A549 (cell line): Measurements from ENCODE around the gene CCDC57. TPM values are rescaled to one million over a fixed set of nuclear protein-coding genes. Genes with fewer than 3 reads are reported as not detected.

Source experiments
- ATAC-seq, 2 experiments: fragments of 200-7000 bp in 1 of 2; fragments of >200 bp in 1 of 2; cut with Nextera tagmentation in 1 of 2; cut with Tn5 transposase in 1 of 2; 3 replicates each; pipeline versions ENCODE4 v1.8.0 to v1.9.1; 2018 to 2020; ENCODE audit warnings: mild to moderate bottlenecking in 1 of 2, moderate library complexity in 1 of 2
- CTCF ChIA-PET: fragments of 300-600 bp; sonication (Branson Sonifier 250); formaldehyde crosslinking; extraction: SDS; loops from one replicate; lab custom pipeline; 2021; ENCODE audit warnings: antibody characterized with exemption, inconsistent platforms; lab: Yijun Ruan, JAX
- POLR2A ChIA-PET: fragments of 350-600 bp; formaldehyde crosslinking; extraction: SDS; loops from one replicate; lab custom pipeline; 2021; ENCODE audit warnings: antibody characterized with exemption, inconsistent platforms; lab: Yijun Ruan, JAX
- DNase-seq, 2 experiments: peaks; one replicate each; pipeline versions ENCODE4 v3.0.0 to v3.0.0-alpha.2; 2011 to 2016; ENCODE audit warnings: low read depth in 1 of 2, low spot score in 1 of 2
- FAIRE-seq: peaks from 2 replicates; lab custom pipeline; 2011; peaks lifted over from hg19 to GRCh38; lab: Jason Lieb, UNC
- H3K27ac ChIP-seq, 2 experiments: fragments of >200 bp; sonication (Bioruptor Twin); formaldehyde crosslinking; 3 replicates each; pipeline ENCODE4 v1.5.1; 2016 to 2017
- H3K4me1 ChIP-seq: fragments of >200 bp; sonication (Bioruptor Twin); formaldehyde crosslinking; 3 replicates; pipeline ENCODE4 v1.6.1; 2016
- H3K4me2 ChIP-seq: fragments of >200 bp; sonication (Bioruptor Twin); formaldehyde crosslinking; 3 replicates; pipeline ENCODE4 v1.6.1; 2016
- H3K4me3 ChIP-seq: fragments of >200 bp; sonication (Bioruptor Twin); formaldehyde crosslinking; 3 replicates; pipeline ENCODE4 v1.5.1; 2016
- H3K9me3 ChIP-seq: fragments of >200 bp; sonication (Bioruptor Twin); formaldehyde crosslinking; 3 replicates; pipeline ENCODE4 v1.6.1; 2016
- ATOH8 ChIP-seq: fragments of 250-450 bp; sonication (Bioruptor Pico); IDR thresholded peaks from 2 replicates; pipeline ENCODE4 v1.5.0; 2020; ENCODE audit warnings: low read depth, mild to moderate bottlenecking, moderate library complexity
- CBX2 ChIP-seq: fragments of 200-600 bp; sonication (generic); IDR thresholded peaks from 2 replicates; pipeline ENCODE4 v1.6.1; 2016; ENCODE audit warnings: low read depth, mild to moderate bottlenecking, borderline replicate concordance
- CEBPB ChIP-seq, 2 experiments: fragments of >200 bp in 1 of 2; sonication (Bioruptor Twin) in 1 of 2; formaldehyde crosslinking in 1 of 2; IDR thresholded peaks; 2 replicates each; pipeline ENCODE4 v1.6.1; 2012 to 2016
- CHD2 ChIP-seq: fragments of 150-350 bp; IDR thresholded peaks from 2 replicates; pipeline ENCODE4 v1.6.1; 2014; ENCODE audit warnings: low read length; ENCODE audit not compliant: partially characterized antibody
- CHD4 ChIP-seq: fragments of 200-600 bp; sonication (generic); IDR thresholded peaks from 2 replicates; pipeline ENCODE4 v1.6.1; 2016; ENCODE audit warnings: antibody characterized with exemption, mild to moderate bottlenecking, borderline replicate concordance
- CTCF ChIP-seq: fragments of >200 bp; sonication (Bioruptor Twin); formaldehyde crosslinking; IDR thresholded peaks from 3 replicates; pipeline ENCODE4 v1.5.1; 2016
- EHMT2 ChIP-seq: fragments of 200-600 bp; sonication (generic); IDR thresholded peaks from 2 replicates; pipeline ENCODE4 v1.6.1; 2016; ENCODE audit warnings: antibody characterized with exemption, low read depth, mild to moderate bottlenecking, moderate library complexity
- EP300 ChIP-seq, 2 experiments: fragments of >200 bp; sonication (Bioruptor Twin); formaldehyde crosslinking; IDR thresholded peaks; 2 replicates in 1 of 2; 3 replicates in 1 of 2; pipeline ENCODE4 v1.6.1; 2016 to 2017
- FOSB ChIP-seq: fragments of 250-450 bp; sonication (Bioruptor Pico); IDR thresholded peaks from 2 replicates; pipeline ENCODE4 v1.5.0; 2020; ENCODE audit warnings: mild to moderate bottlenecking, moderate library complexity
- GATA3 ChIP-seq: IDR thresholded peaks from 2 replicates; pipeline ENCODE4 v1.6.1; 2012; ENCODE audit warnings: borderline replicate concordance
- HEYL ChIP-seq: fragments of 250-450 bp; sonication (Bioruptor Pico); IDR thresholded peaks from 2 replicates; pipeline ENCODE4 v1.8.0; 2021; ENCODE audit warnings: mild to moderate bottlenecking, moderate library complexity
- KDM1A ChIP-seq: fragments of 200-600 bp; sonication (generic); IDR thresholded peaks from 2 replicates; pipeline ENCODE4 v1.6.1; 2016; ENCODE audit warnings: low read depth, mild to moderate bottlenecking
- MAX ChIP-seq: IDR thresholded peaks from 2 replicates; pipeline ENCODE4 v1.6.1; 2012
- MAZ ChIP-seq: fragments of 150-350 bp; IDR thresholded peaks from 2 replicates; pipeline ENCODE4 v1.6.1; 2014; ENCODE audit warnings: antibody characterized with exemption, low read depth, low read length, borderline replicate concordance
- MYC ChIP-seq: IDR thresholded peaks from 2 replicates; pipeline ENCODE4 v1.6.1; 2012; ENCODE audit warnings: mild to moderate bottlenecking, inconsistent platforms, low read length, improper control_type of control experiment, borderline replicate concordance
- RAD21 ChIP-seq, 2 experiments: fragments of >200 bp in 1 of 2; sonication (Bioruptor Twin) in 1 of 2; formaldehyde crosslinking in 1 of 2; IDR thresholded peaks in 1 of 2; conservative IDR thresholded peaks in 1 of 2; 2 replicates in 1 of 2; 3 replicates in 1 of 2; pipeline ENCODE4 v1.6.1; 2012 to 2018; ENCODE audit warnings: inconsistent platforms in 1 of 2
- RARB ChIP-seq: fragments of 250-450 bp; sonication (Bioruptor Pico); IDR thresholded peaks from 2 replicates; pipeline ENCODE4 v1.8.0; 2021; ENCODE audit warnings: mild to moderate bottlenecking, moderate library complexity
- REST ChIP-seq: fragments of 200-600 bp; sonication (generic); IDR thresholded peaks from 2 replicates; pipeline ENCODE4 v1.6.1; 2016; ENCODE audit warnings: antibody characterized with exemption, mild to moderate bottlenecking, moderate library complexity
- RFX5 ChIP-seq: fragments of 450-650 bp; IDR thresholded peaks from 2 replicates; pipeline ENCODE4 v1.7.1; 2014; ENCODE audit warnings: antibody characterized with exemption, mild to moderate bottlenecking, moderate library complexity
- TFCP2L1 ChIP-seq: fragments of 250-450 bp; sonication (Bioruptor Pico); IDR thresholded peaks from 2 replicates; pipeline ENCODE4 v1.5.0; 2021; ENCODE audit warnings: mild to moderate bottlenecking
- WGBS: methylation state at CpG from one replicate; pipeline ENCODE4 v1.1.6; 2017; ENCODE audit errors: missing lambda C conversion rate; 5-methylcytosine and 5-hydroxymethylcytosine counted together
- polyA plus RNA-seq, 4 experiments: library from polyadenylated mRNA; depleted of rRNA in 3 of 4; stranded (reverse); fragments of >200 nt; fragmentation: RNase III in 1 of 4; extraction: RNeasy Plus Mini Kit Qiagen cat#74134 plus additional on column Dnase treatment in 1 of 4; gene quantifications; 2 replicates in 3 of 4; 3 replicates in 1 of 4; pipeline ENCODE4 v1.2.3, GENCODE V29; 2011 to 2017

The CCDC57 gene
- polyA plus RNA-seq, 2 of the 4 experiments (the other 2 are of a cell fraction): 18.2 to 18.5 TPM

GRCh38 chr17:82239926-82240505 lies 27.4 kb upstream of the CCDC57 start:
- Histone ChIP-seq H3K27ac (peak overlapping the region; percentile 76 to 84; a peak in 4 of 6 replicates), H3K4me3 (no peak overlapping the region), H3K4me1 (peaks cover 86% of the 10 kb centered on the region), H3K4me2 (no peak overlapping the region; the same call in 2 of the 3 replicates), H3K9me3 (no peaks in the 10 kb centered on the region)
- ATAC-seq (no peak), DNase-seq (no peak), FAIRE-seq (no peak)
- 87% methylated on average over 21 of the region's 22 CpGs for WGBS
- no peak for TF ChIP-seq EHMT2
- no peak for TF ChIP-seq MYC
- no peak for TF ChIP-seq CEBPB (IDR thresholded peaks at IDR 0.05)
- TF ChIP-seq GATA3: no peak
- no peak for TF ChIP-seq CHD2
- TF ChIP-seq REST: no peak
- TF ChIP-seq CHD4: no peak
- no peak for TF ChIP-seq TFCP2L1 (CRISPR knock-in tag)
- TF ChIP-seq MAX: no peak
- TF ChIP-seq KDM1A: no peak
- TF ChIP-seq EP300 (IDR thresholded peaks at IDR 0.05): no peak
- TF ChIP-seq RAD21 (conservative IDR thresholded peaks at IDR 0.05 in 1 of 2, IDR thresholded peaks at IDR 0.05 in 1 of 2): no peak
- TF ChIP-seq MAZ: no peak
- no peak for TF ChIP-seq ATOH8 (CRISPR knock-in tag)
- ChIA-PET CTCF (interaction anchor here (0.8 to 17.6 kb wide), 9 partner anchors 10 to 209 kb away, joined by 3 to 289 read pairs (median 6); partner anchors contain the start of gene SECTM1), POLR2A (no interaction called here)

- 89% methylated on average over 17 of the region's 17 CpGs for WGBS
- no peak for TF ChIP-seq RFX5
- no peak for TF ChIP-seq MAZ
- no peak for TF ChIP-seq CBX2
- no peak for TF ChIP-seq ATOH8 (CRISPR knock-in tag)
- no peak for TF ChIP-seq HEYL (CRISPR knock-in tag)
- no peak for TF ChIP-seq RARB (CRISPR knock-in tag)
- no peak for TF ChIP-seq RAD21 (conservative IDR thresholded peaks at IDR 0.05 in 1 of 2, IDR thresholded peaks at IDR 0.05 in 1 of 2)
- TF ChIP-seq EHMT2: no peak
- no peak for TF ChIP-seq CTCF
- no peak for TF ChIP-seq FOSB (CRISPR knock-in tag)
- ChIA-PET POLR2A (no interaction called here), CTCF (interaction anchor here (0.8 to 17.6 kb wide), 8 partner anchors 16 to 209 kb away, joined by 3 to 289 read pairs (median 4); partner anchors contain the start of genes CD7 and SECTM1)
- ATAC-seq (no peak), FAIRE-seq (no peak), DNase-seq (no peak)
- peaks cover 88% of the 10 kb centered on the region for H3K4me1 ChIP-seq
- H3K4me2 ChIP-seq: peak overlapping the region; percentile 22; the same call in 2 of the 3 replicates
- H3K9me3 ChIP-seq: no peaks in the 10 kb centered on the region
- peak overlapping the region; percentile 50 to 84; a peak in 4 of 6 replicates for H3K27ac ChIP-seq
- no peak overlapping the region for H3K4me3 ChIP-seq
Measured at GRCh38 chr17:82239401-82239925, 26.8 kb upstream of the CCDC57 start.
